ENCODE measurements around the gene SLC26A1.
"Not testable (repeated sequence)": the region's sequence is repeated elsewhere in the genome, so short reads cannot be mapped to it uniquely, and the experiment has no call there.

The SLC26A1 gene

DNA sequence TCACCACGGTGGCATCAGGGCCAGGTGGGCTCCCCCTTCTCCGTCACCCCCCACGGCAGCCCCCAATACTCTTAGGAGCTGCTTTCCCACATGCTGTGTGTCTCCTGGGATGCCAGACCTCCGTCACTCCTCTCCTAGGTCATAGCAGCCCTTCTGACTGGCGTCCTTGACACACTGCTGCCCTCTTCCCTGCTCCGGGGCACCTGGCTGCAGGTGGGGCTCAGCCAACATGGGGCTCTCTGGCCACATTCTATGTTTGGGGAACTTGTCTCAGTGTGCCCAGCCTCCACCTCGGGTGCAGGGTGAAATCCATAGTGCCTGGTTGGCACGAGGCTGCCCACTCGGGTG is 47.1 kb downstream of the SLC26A1 start:
- no peak overlapping the region for H3K4me3 ChIP-seq (ENCODE audit: low read depth, low read length)
- no peak for DNase-seq (ENCODE audit: low read depth)
- TF ChIP-seq, protein P1, sequence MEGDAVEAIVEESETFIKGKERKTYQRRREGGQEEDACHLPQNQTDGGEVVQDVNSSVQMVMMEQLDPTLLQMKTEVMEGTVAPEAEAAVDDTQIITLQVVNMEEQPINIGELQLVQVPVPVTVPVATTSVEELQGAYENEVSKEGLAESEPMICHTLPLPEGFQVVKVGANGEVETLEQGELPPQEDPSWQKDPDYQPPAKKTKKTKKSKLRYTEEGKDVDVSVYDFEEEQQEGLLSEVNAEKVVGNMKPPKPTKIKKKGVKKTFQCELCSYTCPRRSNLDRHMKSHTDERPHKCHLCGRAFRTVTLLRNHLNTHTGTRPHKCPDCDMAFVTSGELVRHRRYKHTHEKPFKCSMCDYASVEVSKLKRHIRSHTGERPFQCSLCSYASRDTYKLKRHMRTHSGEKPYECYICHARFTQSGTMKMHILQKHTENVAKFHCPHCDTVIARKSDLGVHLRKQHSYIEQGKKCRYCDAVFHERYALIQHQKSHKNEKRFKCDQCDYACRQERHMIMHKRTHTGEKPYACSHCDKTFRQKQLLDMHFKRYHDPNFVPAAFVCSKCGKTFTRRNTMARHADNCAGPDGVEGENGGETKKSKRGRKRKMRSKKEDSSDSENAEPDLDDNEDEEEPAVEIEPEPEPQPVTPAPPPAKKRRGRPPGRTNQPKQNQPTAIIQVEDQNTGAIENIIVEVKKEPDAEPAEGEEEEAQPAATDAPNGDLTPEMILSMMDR (conservative IDR thresholded peaks at IDR 0.05; ENCODE audit: low read depth, low read length), result no peak

DNA sequence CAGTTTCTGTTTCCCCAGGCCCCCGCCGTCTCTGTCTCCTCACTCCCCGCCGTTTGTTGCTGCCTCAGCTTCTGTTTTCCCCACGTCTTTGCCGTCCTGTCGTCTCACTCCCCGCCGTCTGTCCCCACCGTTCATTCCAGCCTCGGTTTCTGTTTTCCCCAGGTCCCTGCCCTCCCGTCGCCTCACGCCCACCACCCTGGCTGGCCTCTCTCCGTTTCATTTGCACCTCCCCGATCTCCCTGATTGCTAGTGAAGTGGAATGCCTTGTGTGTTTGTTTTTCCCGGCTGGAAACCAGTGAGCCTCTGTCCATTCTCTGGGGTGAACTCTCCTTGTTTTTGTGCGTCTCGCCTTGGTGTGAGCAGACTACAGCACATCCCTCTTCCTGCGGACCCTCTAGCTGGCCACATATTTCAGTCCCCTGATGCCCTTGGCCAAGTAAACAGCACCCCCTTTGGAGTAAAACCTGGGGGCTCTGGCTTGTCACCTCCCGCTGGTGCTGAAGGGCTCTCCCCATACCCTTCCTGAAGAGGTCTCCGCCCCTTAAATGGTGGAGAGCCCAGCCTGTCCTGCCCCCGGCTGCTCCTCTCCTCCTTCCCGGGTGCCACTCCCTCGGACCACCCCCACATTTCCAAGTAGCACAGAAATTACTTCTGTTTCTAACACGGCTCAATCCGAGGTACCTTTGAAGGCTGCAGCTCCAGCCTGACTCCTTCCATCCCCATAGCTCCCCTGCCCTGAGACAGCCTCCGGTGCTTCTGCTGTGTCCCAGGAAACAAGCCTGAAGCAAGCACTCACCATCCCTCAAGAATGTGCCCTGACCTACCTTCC is 47.7 kb downstream of the SLC26A1 start:
- TF ChIP-seq, protein P1 (conservative IDR thresholded peaks at IDR 0.05; ENCODE audit: low read depth, low read length), result no peak
- peak overlapping the region; percentile 47 for H3K4me3 ChIP-seq (ENCODE audit: low read depth, low read length)
- DNase-seq (ENCODE audit: low read depth), result peak; percentile 28

DNA sequence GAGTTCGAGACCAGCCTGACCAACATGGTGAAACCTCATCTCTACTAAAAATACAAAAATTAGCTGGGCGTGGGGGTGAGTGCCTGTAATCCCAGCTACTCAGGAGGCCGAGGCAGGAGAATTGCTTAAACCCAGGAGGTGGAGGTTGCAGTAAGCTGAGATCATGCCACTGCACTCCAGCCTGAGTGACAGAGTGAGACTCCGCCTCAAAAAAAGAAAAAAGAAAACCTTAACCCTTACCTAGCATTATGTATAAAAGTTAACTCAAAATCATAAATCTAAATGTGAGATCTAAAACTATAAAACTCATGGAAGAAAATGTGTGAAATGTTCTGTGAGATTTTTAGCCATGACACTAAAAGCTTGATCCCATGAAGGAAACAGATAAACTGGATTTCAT is 53.7 kb downstream of the SLC26A1 start:
- not testable (repeated sequence) for DNase-seq (ENCODE audit: low read depth); H3K4me3 ChIP-seq (ENCODE audit: low read depth, low read length)
